ENCODE results near the gene MBOAT1. TPM values are rescaled to one million over a fixed set of nuclear protein-coding genes. Genes with fewer than 3 reads are reported as not detected.
A peak's percentile ranks its signal among the peaks of the same experiment; 100 is the strongest.

MBOAT1 gene
- total RNA-seq, 1 donor from 2014 or later: 3.0 TPM

- H3K27me3 Mint-ChIP-seq: peaks cover 49% of the 10 kb centered on the region
- no peaks in the 10 kb centered on the region for H3K36me3 Mint-ChIP-seq (ENCODE audit: insufficient read depth)
- H3K4me3 Mint-ChIP-seq (ENCODE audit: low read depth): no peak overlapping the region
- H3K27ac Mint-ChIP-seq: no peak overlapping the region
- no peaks in the 10 kb centered on the region for H3K9me3 Mint-ChIP-seq (ENCODE audit: low read depth)
- no peak for TF ChIP-seq CTCF (IDR thresholded peaks at IDR 0.05; ENCODE audit: unreplicated experiment)
- DNase-seq (ENCODE audit: low spot score, unreplicated experiment): no peak
- H3K4me1 Mint-ChIP-seq (ENCODE audit: low read depth): peaks cover 17% of the 10 kb centered on the region
Observed at GRCh38 chr6:20207088-20207418, 5.2 kb downstream of the MBOAT1 start.

GRCh38 chr6:20205722-20206161 is 6.5 kb downstream of the MBOAT1 start:
- Mint-ChIP-seq H3K27me3 (peaks cover 40% of the 10 kb centered on the region), H3K9me3 (ENCODE audit: low read depth) (no peaks in the 10 kb centered on the region), H3K4me3 (ENCODE audit: low read depth) (no peak overlapping the region), H3K4me1 (ENCODE audit: low read depth) (peaks cover 10% of the 10 kb centered on the region), H3K27ac (no peak overlapping the region), H3K36me3 (ENCODE audit: insufficient read depth) (no peaks in the 10 kb centered on the region)
- TF ChIP-seq CTCF (IDR thresholded peaks at IDR 0.05; ENCODE audit: unreplicated experiment): no peak
- no peak for DNase-seq (ENCODE audit: low spot score, unreplicated experiment)

- no peak overlapping the region for H3K27ac Mint-ChIP-seq
- H3K27me3 Mint-ChIP-seq: peaks cover 29% of the 10 kb centered on the region
- H3K9me3 Mint-ChIP-seq (ENCODE audit: low read depth): no peaks in the 10 kb centered on the region
- no peaks in the 10 kb centered on the region for H3K36me3 Mint-ChIP-seq (ENCODE audit: insufficient read depth)
- peaks cover 10% of the 10 kb centered on the region for H3K4me1 Mint-ChIP-seq (ENCODE audit: low read depth)
- no peak for TF ChIP-seq CTCF (IDR thresholded peaks at IDR 0.05; ENCODE audit: unreplicated experiment)
- DNase-seq (ENCODE audit: low spot score, unreplicated experiment): no peak
- no peak overlapping the region for H3K4me3 Mint-ChIP-seq (ENCODE audit: low read depth)
Observed at GRCh38 chr6:20204512-20204894, 7.8 kb downstream of the MBOAT1 start.

GRCh38 chr6:20203561-20204511 is 8.4 kb downstream of the MBOAT1 start:
- Mint-ChIP-seq H3K4me3 (ENCODE audit: low read depth) (no peak overlapping the region), H3K27me3 (peaks cover 25% of the 10 kb centered on the region), H3K4me1 (ENCODE audit: low read depth) (peaks cover 10% of the 10 kb centered on the region), H3K27ac (peak overlapping the region; percentile 10), H3K9me3 (ENCODE audit: low read depth) (no peaks in the 10 kb centered on the region), H3K36me3 (ENCODE audit: insufficient read depth) (no peaks in the 10 kb centered on the region)
- no peak for DNase-seq (ENCODE audit: low spot score, unreplicated experiment)
- no peak for TF ChIP-seq CTCF (IDR thresholded peaks at IDR 0.05; ENCODE audit: unreplicated experiment)

- Mint-ChIP-seq H3K27me3 (peaks cover 25% of the 10 kb centered on the region), H3K27ac (no peak overlapping the region), H3K4me1 (ENCODE audit: low read depth) (peaks cover 10% of the 10 kb centered on the region), H3K9me3 (ENCODE audit: low read depth) (no peaks in the 10 kb centered on the region), H3K36me3 (ENCODE audit: insufficient read depth) (no peaks in the 10 kb centered on the region), H3K4me3 (ENCODE audit: low read depth) (no peak overlapping the region)
- TF ChIP-seq CTCF (IDR thresholded peaks at IDR 0.05; ENCODE audit: unreplicated experiment): no peak
- DNase-seq (ENCODE audit: low spot score, unreplicated experiment): no peak
Observed at GRCh38 chr6:20202699-20203302, 9.5 kb downstream of the MBOAT1 start.
